Measurements from ENCODE around the gene GPR6. TPM values are rescaled to one million over a fixed set of nuclear protein-coding genes. Genes with fewer than 3 reads are reported as not detected.

GPR6 gene
- total RNA-seq, 2 donors from 2014 or later = not detected

DNA sequence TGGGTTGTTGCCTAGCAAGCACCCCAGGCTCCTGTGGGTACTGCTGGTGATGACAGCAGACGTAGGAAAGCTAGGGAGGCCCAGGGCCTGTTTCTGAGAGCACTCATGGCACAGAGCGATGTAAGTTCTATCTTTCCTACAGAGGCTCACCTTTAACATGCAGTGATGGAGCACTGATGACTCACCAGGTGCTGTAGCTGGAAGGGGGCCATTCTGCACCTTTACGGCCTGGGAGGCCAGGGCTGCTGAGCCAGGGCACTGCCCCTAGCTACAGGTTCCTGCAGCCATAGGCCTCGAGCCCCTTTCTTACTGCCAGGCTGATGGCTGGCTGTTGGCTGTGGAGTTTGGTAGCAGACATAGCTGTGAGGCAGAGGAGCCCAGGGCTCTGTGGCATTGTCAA lies 31.1 kb upstream of the GPR6 start:
- Histone ChIP-seq H3K36me3 (no peaks in the 10 kb centered on the region), H3K9me3 (no peaks in the 10 kb centered on the region), H3K27ac (no peak overlapping the region), H3K4me1 (no peaks in the 10 kb centered on the region), H3K4me3 (no peak overlapping the region), H3K27me3 (no peaks in the 10 kb centered on the region)
- DNase-seq (ENCODE audit: low spot score) = no peak
- TF ChIP-seq, protein P1, sequence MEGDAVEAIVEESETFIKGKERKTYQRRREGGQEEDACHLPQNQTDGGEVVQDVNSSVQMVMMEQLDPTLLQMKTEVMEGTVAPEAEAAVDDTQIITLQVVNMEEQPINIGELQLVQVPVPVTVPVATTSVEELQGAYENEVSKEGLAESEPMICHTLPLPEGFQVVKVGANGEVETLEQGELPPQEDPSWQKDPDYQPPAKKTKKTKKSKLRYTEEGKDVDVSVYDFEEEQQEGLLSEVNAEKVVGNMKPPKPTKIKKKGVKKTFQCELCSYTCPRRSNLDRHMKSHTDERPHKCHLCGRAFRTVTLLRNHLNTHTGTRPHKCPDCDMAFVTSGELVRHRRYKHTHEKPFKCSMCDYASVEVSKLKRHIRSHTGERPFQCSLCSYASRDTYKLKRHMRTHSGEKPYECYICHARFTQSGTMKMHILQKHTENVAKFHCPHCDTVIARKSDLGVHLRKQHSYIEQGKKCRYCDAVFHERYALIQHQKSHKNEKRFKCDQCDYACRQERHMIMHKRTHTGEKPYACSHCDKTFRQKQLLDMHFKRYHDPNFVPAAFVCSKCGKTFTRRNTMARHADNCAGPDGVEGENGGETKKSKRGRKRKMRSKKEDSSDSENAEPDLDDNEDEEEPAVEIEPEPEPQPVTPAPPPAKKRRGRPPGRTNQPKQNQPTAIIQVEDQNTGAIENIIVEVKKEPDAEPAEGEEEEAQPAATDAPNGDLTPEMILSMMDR (IDR thresholded peaks at IDR 0.05) = no peak

DNA sequence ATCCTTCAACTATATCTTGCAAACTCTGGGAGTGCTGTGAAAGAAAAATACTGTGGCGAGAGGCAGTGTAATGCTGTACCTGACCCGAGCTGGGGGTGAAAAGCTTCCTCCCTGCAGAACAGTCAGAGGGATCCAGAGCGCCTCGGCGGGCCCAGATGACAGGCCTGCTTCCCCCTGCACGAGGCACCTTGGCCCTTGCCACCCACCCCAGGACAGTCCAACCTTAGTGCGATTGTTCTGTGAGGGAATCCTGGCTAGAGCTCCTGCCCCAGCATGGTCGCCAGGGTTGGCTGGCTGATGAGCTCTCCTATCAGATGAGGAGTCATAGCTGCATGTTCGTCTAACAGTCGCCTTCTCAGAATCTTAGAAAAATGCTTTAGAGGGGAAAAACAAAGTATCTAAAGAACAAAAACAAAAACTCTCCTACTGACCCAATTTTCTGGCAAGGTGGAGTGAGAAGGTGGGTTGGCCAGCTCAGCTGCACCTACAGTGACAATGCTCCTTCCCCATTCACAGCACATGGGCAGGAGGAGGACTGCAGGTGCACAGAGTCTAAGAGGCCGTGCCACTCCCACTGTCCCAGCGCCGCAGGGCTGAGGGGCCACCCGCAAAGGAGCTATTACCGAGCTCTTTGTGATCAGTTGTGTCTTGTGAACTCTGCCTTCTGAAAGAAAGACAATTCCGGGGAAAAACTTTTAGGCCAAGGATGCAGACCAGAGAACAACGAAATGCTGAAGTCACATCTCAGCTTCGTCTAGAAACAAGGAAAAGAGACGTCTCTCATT lies 28.6 kb upstream of the GPR6 start:
- DNase-seq (ENCODE audit: low spot score) = no peak
- H3K27me3 ChIP-seq = no peaks in the 10 kb centered on the region

DNA sequence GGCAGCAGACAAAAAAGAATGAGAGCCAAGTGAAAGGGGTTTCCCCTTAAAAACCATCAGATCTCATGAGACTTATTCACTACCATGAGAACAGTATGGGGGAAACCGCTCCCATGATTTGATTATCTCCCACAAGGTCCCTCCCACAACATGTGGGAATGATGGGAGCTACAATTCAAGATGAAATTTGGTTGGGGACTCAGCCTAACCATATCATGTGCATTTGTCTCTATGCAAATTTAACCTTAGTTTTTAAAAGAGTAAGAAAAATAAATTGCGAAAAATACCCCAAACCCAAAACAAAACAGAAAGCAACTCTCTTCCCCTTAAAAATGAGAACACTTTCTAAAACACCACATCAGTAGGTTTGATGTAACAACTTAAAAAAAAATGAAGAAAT lies 22.6 kb upstream of the GPR6 start:
- H3K4me1 ChIP-seq = no peaks in the 10 kb centered on the region
- TF ChIP-seq, protein P1 (IDR thresholded peaks at IDR 0.05) = no peak
- H3K4me3 ChIP-seq = no peak overlapping the region
- no peaks in the 10 kb centered on the region for H3K27me3 ChIP-seq
- H3K27ac ChIP-seq = no peak overlapping the region
- no peaks in the 10 kb centered on the region for H3K36me3 ChIP-seq
- DNase-seq (ENCODE audit: low spot score) = no peak
- no peaks in the 10 kb centered on the region for H3K9me3 ChIP-seq

More for the DNA sequence above, 28.6 kb upstream of the GPR6 start:
- TF ChIP-seq, protein P1 (IDR thresholded peaks at IDR 0.05) = no peak
- H3K4me1 ChIP-seq = no peaks in the 10 kb centered on the region
- H3K4me3 ChIP-seq = no peak overlapping the region
- no peaks in the 10 kb centered on the region for H3K9me3 ChIP-seq
- H3K36me3 ChIP-seq = no peaks in the 10 kb centered on the region
- no peak overlapping the region for H3K27ac ChIP-seq

DNA sequence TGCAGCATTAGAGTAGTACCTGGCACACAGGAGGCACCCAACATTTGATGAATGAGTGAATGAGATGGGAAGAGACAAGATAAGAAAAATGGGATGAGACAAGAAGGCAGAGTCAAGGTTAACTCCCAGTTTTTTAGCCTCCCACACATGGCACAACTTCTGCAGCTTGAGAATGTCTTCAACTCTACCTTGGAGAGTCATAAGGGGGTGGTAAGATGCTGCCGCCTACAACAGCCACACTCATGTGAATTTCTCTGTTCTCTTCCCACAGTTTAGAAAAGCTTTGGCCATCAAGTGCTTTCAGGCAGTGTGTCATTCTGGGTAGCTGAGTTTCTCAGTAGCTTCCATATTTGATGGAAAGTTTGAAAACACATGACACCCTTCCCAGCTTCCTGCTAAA lies 19.5 kb upstream of the GPR6 start:
- no peak for DNase-seq (ENCODE audit: low spot score)
- H3K27ac ChIP-seq = no peak overlapping the region
- no peak overlapping the region for H3K4me3 ChIP-seq
- H3K9me3 ChIP-seq = peaks cover 0 to 2% of the 10 kb centered on the region in 2 donors
- TF ChIP-seq, protein P1 (IDR thresholded peaks at IDR 0.05) = no peak
- H3K27me3 ChIP-seq = no peaks in the 10 kb centered on the region
- no peaks in the 10 kb centered on the region for H3K4me1 ChIP-seq
- H3K36me3 ChIP-seq = no peaks in the 10 kb centered on the region

DNA sequence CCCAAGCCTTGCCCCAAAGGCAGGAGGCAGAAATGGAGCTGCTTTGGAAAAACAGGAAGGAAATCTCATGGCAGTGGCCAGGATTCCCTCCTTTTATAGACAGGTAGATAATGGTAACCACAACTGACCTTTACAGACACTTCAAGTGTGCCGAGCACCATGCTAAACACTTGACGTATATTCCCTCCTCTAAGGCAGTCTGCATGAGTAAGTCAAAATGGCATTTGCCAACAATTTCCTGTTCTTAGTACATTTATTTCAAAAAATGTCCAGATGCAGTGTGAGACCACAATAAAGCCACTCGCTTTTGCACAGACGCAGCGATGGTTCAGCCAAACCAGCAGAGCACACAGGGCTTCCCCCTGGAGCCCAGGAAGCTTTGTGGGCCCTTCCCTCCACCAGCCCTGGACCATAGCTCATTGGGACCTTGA lies 16.5 kb upstream of the GPR6 start:
- Histone ChIP-seq H3K4me1 (no peaks in the 10 kb centered on the region), H3K36me3 (no peaks in the 10 kb centered on the region), H3K27me3 (no peaks in the 10 kb centered on the region), H3K9me3 (peaks cover 0 to 8% of the 10 kb centered on the region in 2 donors), H3K27ac (no peak overlapping the region), H3K4me3 (no peak overlapping the region)
- TF ChIP-seq, protein P1 (IDR thresholded peaks at IDR 0.05) = no peak
- DNase-seq (ENCODE audit: low spot score) = no peak

DNA sequence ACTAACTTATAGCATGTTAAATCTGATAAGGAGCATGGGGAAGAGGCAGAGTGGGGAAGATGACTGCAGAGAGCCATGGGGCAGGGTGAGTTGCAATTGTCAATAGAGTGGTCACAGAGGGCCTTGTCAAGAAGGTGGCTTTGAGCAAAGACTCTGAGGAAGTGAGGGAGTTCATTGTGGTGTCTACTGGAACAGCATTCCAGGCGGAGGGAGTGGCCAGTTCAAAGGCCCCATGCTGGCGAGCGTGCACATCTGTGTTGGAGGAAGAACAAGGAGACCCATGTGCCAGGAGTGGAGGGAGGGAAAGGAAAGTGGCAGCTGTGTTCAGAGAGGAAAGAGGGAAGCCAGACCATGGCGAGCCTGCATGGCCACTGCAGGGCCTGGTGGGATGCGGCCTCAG lies 15.8 kb upstream of the GPR6 start:
- Histone ChIP-seq H3K4me3 (no peak overlapping the region), H3K27me3 (no peaks in the 10 kb centered on the region), H3K9me3 (peaks cover 0 to 8% of the 10 kb centered on the region in 2 donors), H3K27ac (no peak overlapping the region), H3K4me1 (no peaks in the 10 kb centered on the region), H3K36me3 (no peaks in the 10 kb centered on the region)
- TF ChIP-seq, protein P1 (IDR thresholded peaks at IDR 0.05) = no peak
- no peak for DNase-seq (ENCODE audit: low spot score)
